ENCODE results near the gene GCHFR.

GCHFR gene

GRCh38 chr15:40806672-40807027 is 42.8 kb downstream of the GCHFR start:
- Histone ChIP-seq H3K27ac (ENCODE audit: insufficient read depth in 1 of 2, low read depth in 1 of 2, low read length in 2 of 2, poor library complexity in 1 of 2, severe bottlenecking in 2 of 2) (peak overlapping the region; percentile 83 to 92), H3K36me3 (ENCODE audit: control insufficient read depth in 4 of 4, insufficient read depth in 4 of 4, low read length in 3 of 4) (peaks cover 3 to 26% (median 18%) of the 10 kb centered on the region in 4 experiments), H3K27me3 (replicated peaks in 2 of 5; ENCODE audit: control insufficient read depth in 4 of 5, insufficient read depth in 5 of 5, low read length in 4 of 5) (no peaks in the 10 kb centered on the region), H3K4me1 (ENCODE audit: control extremely low read depth in 1 of 4, control insufficient read depth in 4 of 4, insufficient read depth in 4 of 4, low read length in 3 of 4) (peaks cover 5 to 29% (median 18%) of the 10 kb centered on the region in 4 experiments), H3K4me3 (ENCODE audit: control insufficient read depth in 1 of 7, extremely low read depth in 1 of 7, insufficient read depth in 4 of 7, low read depth in 2 of 7, low read length in 6 of 7) (peak overlapping the region; percentile 89 to 99 (median 96)), H3K9me3 (ENCODE audit: control extremely low read depth in 1 of 5, control insufficient read depth in 4 of 5, insufficient read depth in 2 of 5, low read depth in 1 of 5, low read length in 4 of 5) (no peaks in the 10 kb centered on the region)
- DNase-seq, result no peak
- ChIA-PET CTCF (interaction anchor here (0.7 kb wide), 1 partner anchor 35 kb away, joined by 3 read pairs; no protein-coding TSS in a partner anchor), POLR2A (interaction anchor here (0.6 to 1.5 kb wide), 2 partner anchors 10 to 284 kb away, joined by 3 to 5 read pairs; no protein-coding TSS in a partner anchor)
- WGBS (ENCODE audit: insufficient coverage), result 11% methylated on average over 2 of the region's 2 CpGs

GRCh38 chr15:40807028-40807887 is 43.4 kb downstream of the GCHFR start, which contains the start of the genes DNAJC17 and ZFYVE19:
Gene DNAJC17 (minus strand): TSS chr15:40807473. CDS start chr15:40807446, 27 bp downstream.
Gene ZFYVE19 (plus strand): TSS chr15:40807089. CDS start chr15:40807590, 501 bp downstream.
- 0% methylated on average over 59 of the region's 64 CpGs for WGBS (ENCODE audit: insufficient coverage)
- DNase-seq, result peak; percentile 96 to 99 (median 98)
- H3K4me3 ChIP-seq (ENCODE audit: control insufficient read depth in 1 of 7, extremely low read depth in 1 of 7, insufficient read depth in 4 of 7, low read depth in 2 of 7, low read length in 6 of 7), result peak within 1 kb of the TSS; percentile 89 to 99 (median 96)
- no peaks in the 10 kb centered on the region for H3K9me3 ChIP-seq (ENCODE audit: control extremely low read depth in 1 of 5, control insufficient read depth in 4 of 5, insufficient read depth in 2 of 5, low read depth in 1 of 5, low read length in 4 of 5)
- H3K27ac ChIP-seq (ENCODE audit: insufficient read depth in 1 of 2, low read depth in 1 of 2, low read length in 2 of 2, poor library complexity in 1 of 2, severe bottlenecking in 2 of 2), result peak within 1 kb of the TSS; percentile 83 to 92
- H3K36me3 ChIP-seq (ENCODE audit: control insufficient read depth in 4 of 4, insufficient read depth in 4 of 4, low read length in 3 of 4), result peaks cover 3 to 28% (median 18%) of the 10 kb centered on the region in 4 experiments
- POLR2A ChIA-PET, result interaction anchor here (0.6 to 1.5 kb wide), 2 partner anchors 10 to 283 kb away, joined by 3 to 5 read pairs; no protein-coding TSS in a partner anchor
- H3K4me1 ChIP-seq (ENCODE audit: control extremely low read depth in 1 of 4, control insufficient read depth in 4 of 4, insufficient read depth in 4 of 4, low read length in 3 of 4), result peaks cover 5 to 29% (median 18%) of the 10 kb centered on the region in 4 experiments
- CTCF ChIA-PET, result interaction anchor here (0.6 to 0.8 kb wide), 2 partner anchors 22 to 28 kb away, joined by 3 read pairs; no protein-coding TSS in a partner anchor
- no peaks in the 10 kb centered on the region for H3K27me3 ChIP-seq (replicated peaks in 2 of 5; ENCODE audit: control insufficient read depth in 4 of 5, insufficient read depth in 5 of 5, low read length in 4 of 5)

DNA sequence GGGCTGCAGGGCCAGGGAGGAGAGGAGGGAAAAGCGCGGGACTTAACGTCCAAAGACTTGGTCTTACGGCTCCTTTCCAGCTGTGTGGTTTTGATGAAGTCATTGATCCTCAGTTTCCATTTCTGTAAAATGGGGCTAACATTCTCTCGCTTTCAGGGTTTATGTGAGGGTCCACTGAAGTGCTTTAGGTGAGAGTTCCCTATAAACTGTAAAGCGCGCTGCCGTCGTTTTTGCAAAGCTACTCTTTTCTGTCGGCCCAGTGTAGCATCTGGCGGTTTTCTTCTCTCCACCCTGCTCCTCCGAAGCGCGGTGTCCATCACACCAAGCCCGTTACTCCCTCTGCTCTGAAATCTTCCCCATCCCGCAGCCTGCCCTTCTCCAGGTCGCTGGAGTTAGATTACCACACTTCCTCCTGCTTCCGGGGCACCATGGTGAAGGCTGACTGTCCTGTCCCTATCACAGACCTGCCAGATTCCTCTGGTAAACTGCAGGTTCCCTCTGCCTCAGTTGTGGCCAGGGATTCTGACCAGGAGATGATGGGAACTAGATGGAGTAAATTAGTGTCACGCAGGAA is 44.1 kb downstream of the GCHFR start:
- Histone ChIP-seq H3K27me3 (replicated peaks in 2 of 5; ENCODE audit: control insufficient read depth in 4 of 5, insufficient read depth in 5 of 5, low read length in 4 of 5) (no peaks in the 10 kb centered on the region), H3K9me3 (ENCODE audit: control extremely low read depth in 1 of 5, control insufficient read depth in 4 of 5, insufficient read depth in 2 of 5, low read depth in 1 of 5, low read length in 4 of 5) (no peaks in the 10 kb centered on the region), H3K4me1 (ENCODE audit: control extremely low read depth in 1 of 4, control insufficient read depth in 4 of 4, insufficient read depth in 4 of 4, low read length in 3 of 4) (peaks cover 5 to 29% (median 18%) of the 10 kb centered on the region in 4 experiments), H3K27ac (ENCODE audit: insufficient read depth in 1 of 2, low read depth in 1 of 2, low read length in 2 of 2, poor library complexity in 1 of 2, severe bottlenecking in 2 of 2) (peak overlapping the region in 1 of 2 experiments; percentile 55), H3K4me3 (ENCODE audit: control insufficient read depth in 1 of 7, extremely low read depth in 1 of 7, insufficient read depth in 4 of 7, low read depth in 2 of 7, low read length in 6 of 7) (peak overlapping the region; percentile 89 to 99 (median 96)), H3K36me3 (ENCODE audit: control insufficient read depth in 4 of 4, insufficient read depth in 4 of 4, low read length in 3 of 4) (peaks cover 3 to 34% (median 22%) of the 10 kb centered on the region in 4 experiments)
- peak in 1 of 3 donors; percentile 12 for DNase-seq
- ChIA-PET POLR2A (interaction anchor here (1.5 kb wide), 1 partner anchor 11 kb away, joined by 3 read pairs; no protein-coding TSS in a partner anchor), CTCF (interaction anchor here (0.6 to 0.8 kb wide), 2 partner anchors 23 to 27 kb away, joined by 3 read pairs; no protein-coding TSS in a partner anchor)
- 7% methylated on average over 19 of the region's 19 CpGs for WGBS (ENCODE audit: insufficient coverage)

GRCh38 chr15:40808861-40809450 is 45.1 kb downstream of the GCHFR start:
- WGBS (ENCODE audit: insufficient coverage), result 97% methylated on average over 8 of the region's 8 CpGs
- CTCF ChIA-PET, result no interaction called here

DNA sequence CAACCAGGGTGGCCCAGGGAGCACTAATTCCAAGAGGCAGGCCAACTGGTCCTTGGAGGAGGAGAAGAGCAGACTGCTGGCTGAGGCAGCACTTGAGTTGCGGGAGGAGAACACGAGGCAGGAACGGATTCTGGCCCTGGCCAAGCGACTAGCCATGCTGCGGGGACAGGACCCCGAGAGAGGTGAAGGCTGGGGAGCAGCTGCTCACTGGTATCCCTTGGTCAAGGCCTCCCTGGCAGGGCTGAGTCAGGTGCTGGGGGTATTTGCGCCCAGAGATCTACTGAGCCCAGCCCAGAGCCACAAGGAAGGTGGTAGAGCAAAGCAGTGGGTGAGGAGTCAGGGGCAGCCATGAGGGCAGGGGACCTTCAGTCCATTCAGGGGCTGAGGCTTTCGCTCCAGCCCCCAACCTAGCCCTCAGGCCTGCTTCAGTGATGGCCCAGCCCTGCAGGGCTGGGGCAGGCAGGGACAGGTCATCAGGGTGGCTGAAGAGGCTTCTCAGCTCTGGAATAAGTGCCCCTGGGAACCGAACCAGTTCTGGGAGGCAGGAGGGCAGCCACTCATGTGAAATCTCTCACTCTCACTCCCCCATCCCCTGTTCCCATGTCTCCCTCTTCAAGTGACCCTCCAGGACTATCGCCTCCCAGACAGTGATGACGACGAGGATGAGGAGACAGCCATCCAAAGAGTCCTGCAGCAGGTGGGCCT is 49.0 kb downstream of the GCHFR start:
- WGBS (ENCODE audit: insufficient coverage), result 96% methylated on average over 12 of the region's 12 CpGs
- CTCF ChIA-PET, result interaction anchor here (0.9 to 1.2 kb wide), 2 partner anchors 31 to 42 kb away, joined by 3 read pairs; partner anchors contain the start of genes C15orf62 and SPINT1
- Histone ChIP-seq H3K27me3 (replicated peaks in 2 of 5; ENCODE audit: control insufficient read depth in 4 of 5, insufficient read depth in 5 of 5, low read length in 4 of 5) (no peaks in the 10 kb centered on the region), H3K27ac (ENCODE audit: insufficient read depth in 1 of 2, low read depth in 1 of 2, low read length in 2 of 2, poor library complexity in 1 of 2, severe bottlenecking in 2 of 2) (no peak overlapping the region), H3K4me3 (ENCODE audit: control insufficient read depth in 1 of 7, extremely low read depth in 1 of 7, insufficient read depth in 4 of 7, low read depth in 2 of 7, low read length in 6 of 7) (no peak overlapping the region), H3K4me1 (ENCODE audit: control extremely low read depth in 1 of 4, control insufficient read depth in 4 of 4, insufficient read depth in 4 of 4, low read length in 3 of 4) (peaks cover 0 to 16% (median 9%) of the 10 kb centered on the region in 4 experiments), H3K36me3 (ENCODE audit: control insufficient read depth in 4 of 4, insufficient read depth in 4 of 4, low read length in 3 of 4) (peaks cover 4 to 59% (median 39%) of the 10 kb centered on the region in 4 experiments), H3K9me3 (ENCODE audit: control extremely low read depth in 1 of 5, control insufficient read depth in 4 of 5, insufficient read depth in 2 of 5, low read depth in 1 of 5, low read length in 4 of 5) (no peaks in the 10 kb centered on the region)
- no peak for DNase-seq
- POLR2A ChIA-PET, result no interaction called here

More at GRCh38 chr15:40808861-40809450, 45.1 kb downstream of the GCHFR start:
- H3K36me3 ChIP-seq (ENCODE audit: control insufficient read depth in 4 of 4, insufficient read depth in 4 of 4, low read length in 3 of 4), result peaks cover 3 to 43% (median 29%) of the 10 kb centered on the region in 4 experiments
- POLR2A ChIA-PET, result no interaction called here
- DNase-seq, result no peak
- H3K4me1 ChIP-seq (ENCODE audit: control extremely low read depth in 1 of 4, control insufficient read depth in 4 of 4, insufficient read depth in 4 of 4, low read length in 3 of 4), result peaks cover 5 to 29% (median 18%) of the 10 kb centered on the region in 4 experiments
- H3K27ac ChIP-seq (ENCODE audit: insufficient read depth in 1 of 2, low read depth in 1 of 2, low read length in 2 of 2, poor library complexity in 1 of 2, severe bottlenecking in 2 of 2), result no peak overlapping the region
- H3K27me3 ChIP-seq (replicated peaks in 2 of 5; ENCODE audit: control insufficient read depth in 4 of 5, insufficient read depth in 5 of 5, low read length in 4 of 5), result no peaks in the 10 kb centered on the region
- no peaks in the 10 kb centered on the region for H3K9me3 ChIP-seq (ENCODE audit: control extremely low read depth in 1 of 5, control insufficient read depth in 4 of 5, insufficient read depth in 2 of 5, low read depth in 1 of 5, low read length in 4 of 5)
- H3K4me3 ChIP-seq (ENCODE audit: control insufficient read depth in 1 of 7, extremely low read depth in 1 of 7, insufficient read depth in 4 of 7, low read depth in 2 of 7, low read length in 6 of 7), result no peak overlapping the region

GRCh38 chr15:40815042-40815698 is 51.3 kb downstream of the GCHFR start:
- Histone ChIP-seq H3K9me3 (ENCODE audit: control extremely low read depth in 1 of 5, control insufficient read depth in 4 of 5, insufficient read depth in 2 of 5, low read depth in 1 of 5, low read length in 4 of 5) (no peaks in the 10 kb centered on the region), H3K4me1 (ENCODE audit: control extremely low read depth in 1 of 4, control insufficient read depth in 4 of 4, insufficient read depth in 4 of 4, low read length in 3 of 4) (no peaks in the 10 kb centered on the region), H3K4me3 (ENCODE audit: control insufficient read depth in 1 of 7, extremely low read depth in 1 of 7, insufficient read depth in 4 of 7, low read depth in 2 of 7, low read length in 6 of 7) (no peak overlapping the region), H3K27ac (ENCODE audit: insufficient read depth in 1 of 2, low read depth in 1 of 2, low read length in 2 of 2, poor library complexity in 1 of 2, severe bottlenecking in 2 of 2) (no peak overlapping the region), H3K27me3 (replicated peaks in 2 of 5; ENCODE audit: control insufficient read depth in 4 of 5, insufficient read depth in 5 of 5, low read length in 4 of 5) (no peaks in the 10 kb centered on the region), H3K36me3 (ENCODE audit: control insufficient read depth in 4 of 4, insufficient read depth in 4 of 4, low read length in 3 of 4) (peaks cover 4 to 47% (median 33%) of the 10 kb centered on the region in 4 experiments)
- no peak for DNase-seq
- 100% methylated on average over 3 of the region's 4 CpGs for WGBS (ENCODE audit: insufficient coverage)
- ChIA-PET CTCF (interaction anchor here (1.0 to 1.8 kb wide), 3 partner anchors 11 to 44 kb away, joined by 3 to 5 read pairs (median 4); partner anchors contain the start of gene SPINT1), POLR2A (no interaction called here)

All from common myeloid progenitor, CD34-positive (primary cell).